ENCODE data around the gene VTI1A. TPM values are rescaled to one million over a fixed set of nuclear protein-coding genes. Genes with fewer than 3 reads are reported as not detected.

VTI1A gene
- total and polyA plus RNA-seq, 4 donors: 5.5 to 26.9 (median 13.1) TPM

GRCh38 chr10:112512294-112512693 lies 65.3 kb downstream of the VTI1A start:
- no peak overlapping the region for H3K4me3 ChIP-seq (ENCODE audit: low read depth in 1 of 3, low read length in 3 of 3)
- 98% methylated on average over 2 of the region's 2 CpGs for WGBS
- peaks cover 3 to 17% (median 12%) of the 10 kb centered on the region in 4 donors for H3K4me1 ChIP-seq (ENCODE audit: control insufficient read depth in 4 of 4, insufficient read depth in 4 of 4, low read length in 3 of 4)
- no peak for DNase-seq (ENCODE audit: low spot score)
- no peaks in the 10 kb centered on the region for H3K36me3 ChIP-seq (ENCODE audit: control insufficient read depth in 4 of 4, insufficient read depth in 3 of 4, low read depth in 1 of 4, low read length in 3 of 4)
- no peaks in the 10 kb centered on the region for H3K27me3 ChIP-seq (ENCODE audit: control insufficient read depth in 4 of 4, insufficient read depth in 4 of 4, low read length in 3 of 4)
- H3K27ac ChIP-seq (ENCODE audit: low read depth in 1 of 2, low read length in 2 of 2): no peak overlapping the region
- no peak overlapping the region for H3K9ac ChIP-seq (ENCODE audit: low read depth in 1 of 2, low read length in 2 of 2)
- TF ChIP-seq RXRA (IDR thresholded peaks at IDR 0.05) (no peak), YY1 (IDR thresholded peaks at IDR 0.05) (no peak), REST (IDR thresholded peaks at IDR 0.05) (no peak), SP1 (IDR thresholded peaks at IDR 0.05) (no peak), ZBTB33 (IDR thresholded peaks at IDR 0.05) (no peak), HNF4G (IDR thresholded peaks at IDR 0.05) (no peak), EGR1 (IDR thresholded peaks at IDR 0.05; ENCODE audit: low read depth in 2 of 2) (no peak), FOXA1 (IDR thresholded peaks at IDR 0.05) (no peak), GABPA (IDR thresholded peaks at IDR 0.05 in 1 of 2, conservative IDR thresholded peaks at IDR 0.05 in 1 of 2) (no peak), HNF4A (conservative IDR thresholded peaks at IDR 0.05) (no peak), FOXA2 (IDR thresholded peaks at IDR 0.05) (no peak), TAF1 (conservative IDR thresholded peaks at IDR 0.05) (no peak), JUND (IDR thresholded peaks at IDR 0.05) (no peak), RAD21 (IDR thresholded peaks at IDR 0.05) (no peak), CTCF (IDR thresholded peaks at IDR 0.05; ENCODE audit: low read depth, low read length, missing input control) (no peak), ATF3 (IDR thresholded peaks at IDR 0.05) (no peak), NR2F2 (IDR thresholded peaks at IDR 0.05) (no peak)
- H3K9me3 ChIP-seq (ENCODE audit: control insufficient read depth in 4 of 4, low read length in 3 of 4): no peaks in the 10 kb centered on the region

GRCh38 chr10:112515126-112515525 lies 68.1 kb downstream of the VTI1A start:
- TF ChIP-seq MAX (IDR thresholded peaks at IDR 0.05): no peak
- TF ChIP-seq SP1 (IDR thresholded peaks at IDR 0.05): no peak
- no peak for TF ChIP-seq RXRA (IDR thresholded peaks at IDR 0.05)
- no peak for TF ChIP-seq HNF4G (IDR thresholded peaks at IDR 0.05)
- TF ChIP-seq FOXA2 (IDR thresholded peaks at IDR 0.05): no peak
- TF ChIP-seq HNF4A (conservative IDR thresholded peaks at IDR 0.05): no peak
- TF ChIP-seq REST (IDR thresholded peaks at IDR 0.05): no peak
- no peak for TF ChIP-seq FOXA1 (IDR thresholded peaks at IDR 0.05)
- no peak for TF ChIP-seq JUND (IDR thresholded peaks at IDR 0.05)
- TF ChIP-seq ZBTB33 (IDR thresholded peaks at IDR 0.05): no peak
- no peak for TF ChIP-seq RAD21 (IDR thresholded peaks at IDR 0.05)
- TF ChIP-seq EGR1 (IDR thresholded peaks at IDR 0.05; ENCODE audit: low read depth in 2 of 2): no peak
- TF ChIP-seq GABPA (IDR thresholded peaks at IDR 0.05 in 1 of 2, conservative IDR thresholded peaks at IDR 0.05 in 1 of 2): no peak
- Histone ChIP-seq H3K27ac (ENCODE audit: low read depth in 1 of 2, low read length in 2 of 2) (no peak overlapping the region), H3K9me3 (ENCODE audit: control insufficient read depth in 4 of 4, low read length in 3 of 4) (no peaks in the 10 kb centered on the region), H3K4me3 (ENCODE audit: low read depth in 1 of 3, low read length in 3 of 3) (no peak overlapping the region), H3K4me1 (ENCODE audit: control insufficient read depth in 4 of 4, insufficient read depth in 4 of 4, low read length in 3 of 4) (peaks cover 2 to 10% (median 7%) of the 10 kb centered on the region in 4 donors), H3K36me3 (ENCODE audit: control insufficient read depth in 4 of 4, insufficient read depth in 3 of 4, low read depth in 1 of 4, low read length in 3 of 4) (no peaks in the 10 kb centered on the region), H3K9ac (ENCODE audit: low read depth in 1 of 2, low read length in 2 of 2) (no peak overlapping the region), H3K27me3 (ENCODE audit: control insufficient read depth in 4 of 4, insufficient read depth in 4 of 4, low read length in 3 of 4) (no peaks in the 10 kb centered on the region)
- no peak for DNase-seq (ENCODE audit: low spot score)

All from liver (tissue), 9 donors.